SK-N-MC (cell line): Measurements from ENCODE around the gene TTC5.
A peak's percentile ranks its signal among the peaks of the same experiment; 100 is the strongest.

Experiments used
- DNase-seq: peaks from one replicate; pipeline ENCODE4 v3.0.0-alpha.2; 2011; ENCODE audit warnings: low read depth, low spot score
- H3K27ac ChIP-seq: fragments of 200-600 bp; sonication (generic); 2 replicates; pipeline ENCODE4 v1.5.1; 2016; ENCODE audit warnings: mixed run types
- H3K36me3 ChIP-seq: fragments of 200-600 bp; sonication (generic); 2 replicates; pipeline ENCODE4 v1.6.1; 2017; ENCODE audit warnings: antibody characterized with exemption, low read length, mixed read lengths; ENCODE audit not compliant: insufficient read depth
- H3K4me3 ChIP-seq: fragments of 200-600 bp; sonication (generic); 2 replicates; pipeline ENCODE4 v1.5.1; 2016
- H3K9ac ChIP-seq: fragments of 200-600 bp; sonication (generic); 2 replicates; pipeline ENCODE4 v1.8.0; 2017; ENCODE audit warnings: mixed run types, mixed read lengths; ENCODE audit not compliant: insufficient read length
- H3K9me3 ChIP-seq: fragments of 200-600 bp; sonication (generic); 2 replicates; pipeline ENCODE4 v1.6.1; 2017; ENCODE audit warnings: low read depth, mild to moderate bottlenecking, antibody characterized with exemption, low read length, moderate library complexity, mixed read lengths
- EZH2 ChIP-seq: fragments of 200-600 bp; sonication (generic); IDR thresholded peaks from one replicate; pipeline ENCODE4 v1.6.1; 2017; ENCODE audit warnings: antibody characterized with exemption
- FOXP2 ChIP-seq: optimal IDR thresholded peaks from 2 replicates; pipeline ENCODE3; 2011; ENCODE audit warnings: mild to moderate bottlenecking, moderate library complexity; ENCODE audit not compliant: insufficient read depth; ENCODE audit errors: extremely low read length, control extremely low read depth
- POLR2AphosphoS5 ChIP-seq: IDR thresholded peaks from 2 replicates; pipeline ENCODE4 v1.6.1; 2012; ENCODE audit warnings: mild to moderate bottlenecking, low read depth, low read length, borderline replicate concordance

TTC5 gene, protein sequence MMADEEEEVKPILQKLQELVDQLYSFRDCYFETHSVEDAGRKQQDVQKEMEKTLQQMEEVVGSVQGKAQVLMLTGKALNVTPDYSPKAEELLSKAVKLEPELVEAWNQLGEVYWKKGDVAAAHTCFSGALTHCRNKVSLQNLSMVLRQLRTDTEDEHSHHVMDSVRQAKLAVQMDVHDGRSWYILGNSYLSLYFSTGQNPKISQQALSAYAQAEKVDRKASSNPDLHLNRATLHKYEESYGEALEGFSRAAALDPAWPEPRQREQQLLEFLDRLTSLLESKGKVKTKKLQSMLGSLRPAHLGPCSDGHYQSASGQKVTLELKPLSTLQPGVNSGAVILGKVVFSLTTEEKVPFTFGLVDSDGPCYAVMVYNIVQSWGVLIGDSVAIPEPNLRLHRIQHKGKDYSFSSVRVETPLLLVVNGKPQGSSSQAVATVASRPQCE

GRCh38 chr14:20305265-20306078 is at the start of gene TTC5:
Gene TTC5 (minus strand): TSS chr14:20305951. CDS start chr14:20305937, 14 bp downstream.
- H3K9me3 ChIP-seq: no peaks in the 10 kb centered on the region
- H3K36me3 ChIP-seq: peaks cover 13% of the 10 kb centered on the region
- TF ChIP-seq POLR2AphosphoS5 (peak; percentile 84), EZH2 (no peak)
- no peak within 1 kb of the TSS for H3K27ac ChIP-seq
- peak within 1 kb of the TSS; percentile 77 for H3K9ac ChIP-seq
- DNase-seq: peak; percentile 83
- H3K4me3 ChIP-seq: peak within 1 kb of the TSS; percentile 85

- H3K27ac ChIP-seq: no peak overlapping the region
- H3K36me3 ChIP-seq: peaks cover 92% of the 10 kb centered on the region
Observed at GRCh38 chr14:20350860-20351259, 45.1 kb upstream of the TTC5 start.

DNA sequence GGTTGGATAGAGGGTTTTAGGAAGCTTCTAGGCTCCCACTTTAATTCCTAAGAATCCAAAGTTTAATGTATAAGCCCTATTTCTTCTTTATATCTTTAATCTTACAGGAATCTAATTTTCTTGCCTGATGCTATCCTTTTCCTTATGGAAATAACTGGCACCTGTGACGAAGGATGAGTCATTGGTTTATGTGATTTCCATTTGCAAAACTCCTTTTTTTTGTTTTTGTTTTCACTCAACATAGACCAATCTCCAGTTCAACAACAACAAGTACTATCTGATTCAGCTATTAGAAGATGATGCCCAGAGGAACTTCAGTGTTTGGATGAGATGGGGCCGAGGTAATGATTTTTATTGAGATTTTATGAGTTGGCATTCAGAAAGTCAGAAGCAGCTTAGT is 44.5 kb upstream of the TTC5 start:
- DNase-seq: no peak
- no peak overlapping the region for H3K4me3 ChIP-seq
- H3K9ac ChIP-seq: no peak overlapping the region
- H3K9me3 ChIP-seq: no peaks in the 10 kb centered on the region
- TF ChIP-seq POLR2AphosphoS5 (no peak), EZH2 (no peak), FOXP2 (no peak)
- peaks cover 93% of the 10 kb centered on the region for H3K36me3 ChIP-seq
- no peak overlapping the region for H3K27ac ChIP-seq

More at GRCh38 chr14:20350860-20351259, 45.1 kb upstream of the TTC5 start:
- Histone ChIP-seq H3K9me3 (no peaks in the 10 kb centered on the region), H3K9ac (no peak overlapping the region), H3K4me3 (no peak overlapping the region)
- no peak for DNase-seq
- TF ChIP-seq POLR2AphosphoS5: no peak
- TF ChIP-seq EZH2: no peak
- no peak for TF ChIP-seq FOXP2

DNA sequence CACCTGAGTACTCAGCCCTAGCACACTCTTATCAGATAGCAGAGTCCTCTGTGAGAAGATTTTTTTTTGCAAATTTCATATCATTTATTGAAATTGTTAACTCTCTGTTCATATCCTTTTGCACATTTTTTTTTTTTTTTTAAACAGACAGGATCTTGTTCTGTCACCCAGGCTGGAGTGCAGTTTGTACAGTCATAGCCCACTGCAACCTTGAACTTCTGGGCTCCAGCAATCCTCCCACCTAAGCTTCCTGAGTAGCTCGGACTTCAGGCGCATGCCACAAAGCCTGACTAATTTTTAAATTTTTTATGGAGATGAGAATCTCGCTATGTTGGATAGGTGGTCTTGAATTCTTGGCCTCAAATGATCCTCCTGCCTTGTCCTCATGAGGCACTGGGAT is 42.0 kb upstream of the TTC5 start:
- Histone ChIP-seq H3K9ac (no peak overlapping the region), H3K4me3 (no peak overlapping the region), H3K27ac (no peak overlapping the region), H3K36me3 (peaks cover 74% of the 10 kb centered on the region), H3K9me3 (no peaks in the 10 kb centered on the region)
- TF ChIP-seq POLR2AphosphoS5 (no peak), EZH2 (no peak), FOXP2 (no peak)
- no peak for DNase-seq

GRCh38 chr14:20346713-20347112 is 41.0 kb upstream of the TTC5 start:
- no peak for DNase-seq
- Histone ChIP-seq H3K9me3 (no peaks in the 10 kb centered on the region), H3K9ac (no peak overlapping the region), H3K27ac (no peak overlapping the region), H3K4me3 (no peak overlapping the region), H3K36me3 (peaks cover 63% of the 10 kb centered on the region)
- TF ChIP-seq POLR2AphosphoS5: no peak
- no peak for TF ChIP-seq EZH2
- TF ChIP-seq FOXP2: no peak

GRCh38 chr14:20345366-20345765 is 39.6 kb upstream of the TTC5 start:
- no peak overlapping the region for H3K27ac ChIP-seq
- no peak overlapping the region for H3K4me3 ChIP-seq
- no peak for DNase-seq
- H3K36me3 ChIP-seq: peaks cover 51% of the 10 kb centered on the region
- peak overlapping the region; percentile 37 for H3K9ac ChIP-seq
- TF ChIP-seq POLR2AphosphoS5 (no peak), EZH2 (no peak), FOXP2 (no peak)
- no peaks in the 10 kb centered on the region for H3K9me3 ChIP-seq

DNA sequence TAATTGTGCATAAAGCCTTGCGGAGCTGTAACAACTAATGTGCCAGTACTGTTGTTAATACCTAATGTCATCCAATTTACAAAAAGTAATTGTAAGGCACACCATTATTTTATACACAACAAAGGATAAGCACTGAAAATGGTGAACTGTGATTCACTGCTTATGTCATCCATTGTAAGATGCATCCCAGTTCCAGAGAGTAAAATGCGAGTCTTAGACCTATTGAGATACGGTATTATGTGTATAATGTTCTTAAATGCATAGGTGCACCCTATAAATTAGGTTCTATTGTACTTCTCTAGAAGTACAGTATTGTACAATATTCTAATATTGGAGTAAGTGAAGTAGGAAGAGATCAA is 38.1 kb upstream of the TTC5 start:
- peak overlapping the region; percentile 84 for H3K27ac ChIP-seq
- H3K36me3 ChIP-seq: peaks cover 37% of the 10 kb centered on the region
- H3K9me3 ChIP-seq: no peaks in the 10 kb centered on the region
- no peak for DNase-seq
- TF ChIP-seq FOXP2: no peak
- no peak for TF ChIP-seq EZH2
- TF ChIP-seq POLR2AphosphoS5: no peak
- peak overlapping the region; percentile 99 for H3K4me3 ChIP-seq
- peak overlapping the region; percentile 99 for H3K9ac ChIP-seq

DNA sequence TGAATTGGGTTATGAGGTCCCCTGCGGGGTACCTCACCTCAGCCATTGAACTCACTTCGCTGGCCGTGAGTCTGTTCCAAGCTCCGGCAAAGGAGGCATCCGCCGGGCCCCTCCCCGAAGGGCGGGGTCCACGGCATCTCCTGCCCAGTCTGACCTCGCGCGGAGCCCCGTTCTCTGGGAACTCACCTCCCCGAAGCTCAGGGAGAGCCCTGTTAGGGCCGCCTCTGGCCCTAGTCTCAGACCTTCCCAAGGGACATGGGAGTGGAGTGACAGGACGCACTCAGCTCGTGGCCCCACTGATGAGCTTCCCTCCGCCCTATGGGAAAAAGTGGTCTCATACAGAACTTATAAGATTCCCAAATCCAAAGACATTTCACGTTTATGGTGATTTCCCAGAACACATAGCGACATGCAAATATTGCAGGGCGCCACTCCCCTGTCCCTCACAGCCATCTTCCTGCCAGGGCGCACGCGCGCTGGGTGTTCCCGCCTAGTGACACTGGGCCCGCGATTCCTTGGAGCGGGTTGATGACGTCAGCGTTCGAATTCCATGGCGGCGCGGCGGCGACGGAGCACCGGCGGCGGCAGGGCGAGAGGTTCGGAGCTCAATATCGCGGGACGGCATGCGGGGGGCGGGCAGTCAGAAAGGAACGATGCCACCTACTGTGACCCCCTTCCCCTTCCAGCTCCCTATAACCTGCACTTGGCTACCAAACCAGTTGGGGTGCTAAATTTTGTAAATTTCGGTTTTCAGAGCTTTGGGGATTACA is 37.5 kb upstream of the TTC5 start, which contains the start of gene PARP2:
Gene PARP2, plus strand, starts transcription at position 544 of the 770 bp plus-strand sequence. Its CDS starts 7 bp downstream, at position 551.
- Histone ChIP-seq H3K36me3 (peaks cover 31% of the 10 kb centered on the region), H3K4me3 (peak within 1 kb of the TSS; percentile 99)

More for the DNA sequence above, 37.5 kb upstream of the TTC5 start, which contains the start of gene PARP2:
- no peaks in the 10 kb centered on the region for H3K9me3 ChIP-seq
- H3K27ac ChIP-seq: peak within 1 kb of the TSS; percentile 95
- TF ChIP-seq EZH2 (no peak), POLR2AphosphoS5 (peak; percentile 86)
- peak within 1 kb of the TSS; percentile 99 for H3K9ac ChIP-seq
- DNase-seq: peak; percentile 100
